ENCODE results near the gene CREB3L4. TPM values are rescaled to one million over a fixed set of nuclear protein-coding genes. Genes with fewer than 3 reads are reported as not detected.
"Not testable (repeated sequence)": the region's sequence is repeated elsewhere in the genome, so short reads cannot be mapped to it uniquely, and the experiment has no call there.

The CREB3L4 gene
- total RNA-seq, 1 experiment from 2014 or later = 9.6 TPM

GRCh38 chr1:153959454-153959853 lies 8.2 kb upstream of the CREB3L4 start:
- DNase-seq (ENCODE audit: low spot score) = no peak

GRCh38 chr1:153960206-153960605 lies 7.5 kb upstream of the CREB3L4 start:
- DNase-seq (ENCODE audit: low spot score) = no peak

GRCh38 chr1:153961421-153961820 lies 6.3 kb upstream of the CREB3L4 start:
- no peak for DNase-seq (ENCODE audit: low spot score)

- no peak for DNase-seq (ENCODE audit: low spot score)
Observed at GRCh38 chr1:153962088-153963029, 5.3 kb upstream of the CREB3L4 start.

GRCh38 chr1:153963030-153963849 lies 4.5 kb upstream of the CREB3L4 start, which contains the start of gene SLC39A1:
SLC39A1 (minus strand) TSS chr1:153963537; CDS start chr1:153962715, 822 bp downstream.
- peak; percentile 96 for DNase-seq (ENCODE audit: low spot score)

GRCh38 chr1:153963850-153964331 lies 3.8 kb upstream of the CREB3L4 start:
- no peak for DNase-seq (ENCODE audit: low spot score)

- DNase-seq (ENCODE audit: low spot score) = no peak
Observed at GRCh38 chr1:153968000-153968363, 280 bp downstream of the CREB3L4 start.

GRCh38 chr1:153968408-153968807 lies 706 bp downstream of the CREB3L4 start:
- no peak for DNase-seq (ENCODE audit: low spot score)

GRCh38 chr1:153968972-153969371 lies 1.3 kb downstream of the CREB3L4 start:
- DNase-seq (ENCODE audit: low spot score) = no peak

GRCh38 chr1:153970346-153970745 lies 2.6 kb downstream of the CREB3L4 start:
- no peak for DNase-seq (ENCODE audit: low spot score)

GRCh38 chr1:153973071-153973470 lies 5.4 kb downstream of the CREB3L4 start:
- DNase-seq (ENCODE audit: low spot score) = no peak

- DNase-seq (ENCODE audit: low spot score) = no peak
Observed at GRCh38 chr1:153973525-153973924, 5.8 kb downstream of the CREB3L4 start.

GRCh38 chr1:153976819-153977249 lies 9.1 kb downstream of the CREB3L4 start:
- no peak for DNase-seq (ENCODE audit: low spot score)

- DNase-seq (ENCODE audit: low spot score) = peak; percentile 74
Observed at GRCh38 chr1:153977250-153978240, 9.8 kb downstream of the CREB3L4 start, which contains the start of gene JTB. JTB (minus strand) TSS chr1:153977674; CDS start chr1:153977252, 422 bp downstream.

- no peak for DNase-seq (ENCODE audit: low spot score)
Observed at GRCh38 chr1:153978274-153978909, 10.7 kb downstream of the CREB3L4 start.

GRCh38 chr1:153979091-153979490 lies 11.4 kb downstream of the CREB3L4 start:
- not testable (repeated sequence) for DNase-seq (ENCODE audit: low spot score)

GRCh38 chr1:153981735-153982134 lies 14.0 kb downstream of the CREB3L4 start:
- not testable (repeated sequence) for DNase-seq (ENCODE audit: low spot score)

- no peak for DNase-seq (ENCODE audit: low spot score)
Observed at GRCh38 chr1:153984123-153984894, 16.6 kb downstream of the CREB3L4 start.

- DNase-seq (ENCODE audit: low spot score) = no peak
Observed at GRCh38 chr1:153985341-153985912, 17.7 kb downstream of the CREB3L4 start.
